ENCODE data around the gene RHBDF2. TPM values are rescaled to one million over a fixed set of nuclear protein-coding genes. Genes with fewer than 3 reads are reported as not detected.

Gene RHBDF2
- total RNA-seq, 2 donors from 2014 or later, result 91.6 to 153 TPM

DNA sequence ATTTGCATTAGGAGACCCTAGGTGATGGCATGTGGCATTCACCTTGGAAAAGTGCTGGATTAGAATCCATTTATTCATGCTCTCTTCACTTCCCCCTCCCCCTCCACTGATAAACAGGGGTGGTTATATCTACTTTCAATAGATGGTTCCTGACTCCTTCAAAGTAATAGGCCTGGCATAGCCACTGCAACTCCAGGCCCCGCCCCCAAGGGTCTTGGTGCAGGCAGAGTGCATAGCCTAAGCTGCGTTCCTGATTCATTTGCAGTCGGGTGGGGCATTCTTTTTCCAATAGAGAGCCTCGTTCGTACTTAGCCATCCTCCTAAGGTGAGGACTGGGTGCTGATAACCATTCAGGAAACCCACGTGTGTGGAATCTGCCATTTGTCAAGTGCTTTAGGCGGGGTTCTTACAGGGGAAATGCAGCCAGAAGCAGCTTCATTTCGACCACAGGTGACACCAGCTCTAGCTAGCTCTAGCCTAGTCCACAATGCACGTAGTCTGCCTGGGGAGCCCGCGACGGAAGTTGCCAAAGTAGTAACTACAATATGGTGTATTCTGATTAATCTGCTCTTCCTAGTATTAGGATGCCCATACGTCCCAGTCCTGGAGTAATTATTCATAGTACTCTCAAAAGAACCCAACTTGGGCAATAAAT lies 59.4 kb downstream of the RHBDF2 start:
- Histone ChIP-seq H3K27ac (no peak overlapping the region), H3K9me3 (no peaks in the 10 kb centered on the region), H3K36me3 (no peaks in the 10 kb centered on the region), H3K27me3 (replicated peaks; ENCODE audit: insufficient read depth) (no peaks in the 10 kb centered on the region), H3K4me3 (no peak overlapping the region), H3K4me1 (ENCODE audit: control insufficient read depth in 1 of 2, low read depth in 2 of 2) (peaks cover 0 to 6% of the 10 kb centered on the region in 2 donors)
- TF ChIP-seq, protein P1, sequence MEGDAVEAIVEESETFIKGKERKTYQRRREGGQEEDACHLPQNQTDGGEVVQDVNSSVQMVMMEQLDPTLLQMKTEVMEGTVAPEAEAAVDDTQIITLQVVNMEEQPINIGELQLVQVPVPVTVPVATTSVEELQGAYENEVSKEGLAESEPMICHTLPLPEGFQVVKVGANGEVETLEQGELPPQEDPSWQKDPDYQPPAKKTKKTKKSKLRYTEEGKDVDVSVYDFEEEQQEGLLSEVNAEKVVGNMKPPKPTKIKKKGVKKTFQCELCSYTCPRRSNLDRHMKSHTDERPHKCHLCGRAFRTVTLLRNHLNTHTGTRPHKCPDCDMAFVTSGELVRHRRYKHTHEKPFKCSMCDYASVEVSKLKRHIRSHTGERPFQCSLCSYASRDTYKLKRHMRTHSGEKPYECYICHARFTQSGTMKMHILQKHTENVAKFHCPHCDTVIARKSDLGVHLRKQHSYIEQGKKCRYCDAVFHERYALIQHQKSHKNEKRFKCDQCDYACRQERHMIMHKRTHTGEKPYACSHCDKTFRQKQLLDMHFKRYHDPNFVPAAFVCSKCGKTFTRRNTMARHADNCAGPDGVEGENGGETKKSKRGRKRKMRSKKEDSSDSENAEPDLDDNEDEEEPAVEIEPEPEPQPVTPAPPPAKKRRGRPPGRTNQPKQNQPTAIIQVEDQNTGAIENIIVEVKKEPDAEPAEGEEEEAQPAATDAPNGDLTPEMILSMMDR (IDR thresholded peaks at IDR 0.05), result no peak
- DNase-seq (ENCODE audit: low spot score) (no peak), ATAC-seq (ENCODE audit: insufficient number of reproducible peaks, low FRiP score, low read depth) (no peak)

DNA sequence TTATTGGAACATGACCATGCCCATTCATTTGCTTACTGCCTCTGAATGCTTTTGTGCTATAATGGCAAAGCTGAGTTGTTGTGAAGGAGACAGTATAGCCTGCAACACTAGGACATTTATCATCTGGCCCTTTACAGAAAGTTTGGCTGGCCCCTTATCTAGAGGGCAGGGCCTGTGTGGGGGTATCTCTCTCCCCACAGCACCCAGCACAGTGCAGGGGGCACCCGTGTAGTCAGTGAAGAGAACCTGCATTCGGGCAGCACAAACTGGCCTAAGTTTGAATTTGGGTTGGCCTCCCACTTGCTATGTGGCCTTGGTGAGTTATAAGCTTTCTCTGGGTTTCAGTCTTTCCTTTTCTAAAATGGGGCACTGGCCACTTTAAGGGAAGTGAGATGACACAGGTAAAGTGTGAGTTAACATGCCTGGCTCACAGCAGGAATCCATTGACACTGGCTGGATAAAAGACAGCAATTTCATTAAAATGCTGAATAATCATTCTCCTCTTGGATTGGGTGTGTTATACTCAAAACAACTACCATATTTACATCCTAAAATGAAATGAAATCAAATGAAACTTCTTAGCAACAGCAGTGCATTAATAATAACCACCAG lies 60.4 kb downstream of the RHBDF2 start:
- no peak overlapping the region for H3K27ac ChIP-seq

DNA sequence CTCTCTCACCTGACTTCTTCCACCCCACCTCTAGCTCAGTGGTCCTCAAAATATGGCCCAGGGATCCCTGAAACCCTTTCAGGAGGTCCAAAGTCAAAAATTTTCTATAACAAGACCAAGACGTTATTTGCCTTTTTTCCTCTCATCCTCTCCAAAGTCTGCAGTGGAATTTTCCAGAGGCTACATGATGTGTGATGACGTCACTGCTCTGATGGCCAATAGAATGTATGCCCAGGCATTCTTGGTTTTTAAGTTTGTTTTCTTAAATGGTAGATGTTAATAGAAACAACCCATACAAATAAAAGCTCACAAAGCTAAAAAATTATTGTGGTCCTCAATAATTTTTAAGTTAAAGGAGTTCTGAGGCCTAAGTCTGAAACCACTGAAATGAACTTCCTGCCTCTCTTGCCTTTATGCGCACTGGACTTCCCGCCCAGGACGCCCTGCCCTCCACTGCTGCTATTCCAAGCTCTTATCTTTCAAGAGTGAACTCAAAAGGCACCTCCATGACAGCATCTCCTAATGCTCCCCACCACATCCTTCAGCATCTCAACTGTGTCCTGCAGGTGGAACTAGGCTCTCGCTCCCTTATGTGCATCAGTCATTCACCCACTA lies 61.8 kb downstream of the RHBDF2 start:
- no peak overlapping the region for H3K27ac ChIP-seq
- H3K4me3 ChIP-seq, result no peak overlapping the region
- H3K36me3 ChIP-seq, result no peaks in the 10 kb centered on the region
- no peaks in the 10 kb centered on the region for H3K4me1 ChIP-seq (ENCODE audit: control insufficient read depth in 1 of 2, low read depth in 2 of 2)
- DNase-seq (ENCODE audit: low spot score) (no peak), ATAC-seq (ENCODE audit: insufficient number of reproducible peaks, low FRiP score, low read depth) (no peak)
- no peaks in the 10 kb centered on the region for H3K9me3 ChIP-seq
- TF ChIP-seq, protein P1 (IDR thresholded peaks at IDR 0.05), result no peak
- H3K27me3 ChIP-seq (replicated peaks; ENCODE audit: insufficient read depth), result no peaks in the 10 kb centered on the region

More for the DNA sequence above, 60.4 kb downstream of the RHBDF2 start:
- DNase-seq (ENCODE audit: low spot score), result no peak
- TF ChIP-seq, protein P1 (IDR thresholded peaks at IDR 0.05), result no peak
- no peaks in the 10 kb centered on the region for H3K27me3 ChIP-seq (replicated peaks; ENCODE audit: insufficient read depth)
- no peaks in the 10 kb centered on the region for H3K9me3 ChIP-seq
- no peak overlapping the region for H3K4me3 ChIP-seq
- H3K4me1 ChIP-seq (ENCODE audit: control insufficient read depth in 1 of 2, low read depth in 2 of 2), result no peaks in the 10 kb centered on the region
- ATAC-seq (ENCODE audit: insufficient number of reproducible peaks, low FRiP score, low read depth), result no peak
- H3K36me3 ChIP-seq, result no peaks in the 10 kb centered on the region

DNA sequence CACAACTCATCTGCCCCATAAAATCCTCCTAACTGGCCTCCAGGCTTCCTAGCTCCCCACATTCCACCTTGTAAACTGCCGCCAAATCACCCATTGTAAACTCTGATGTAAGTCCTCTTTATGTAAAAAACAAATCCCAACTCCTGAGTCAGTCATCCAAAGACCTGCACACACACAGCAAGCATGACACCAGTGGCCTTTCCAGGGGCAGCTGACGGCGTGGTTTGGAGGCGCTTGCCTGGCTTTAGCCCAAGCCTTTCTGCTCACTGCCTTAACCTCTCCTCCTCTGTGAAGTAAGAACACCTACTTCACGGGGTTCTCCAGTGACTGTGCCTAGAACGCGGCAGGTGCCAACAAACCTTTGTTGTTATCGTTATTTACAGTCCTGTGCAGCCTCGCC lies 62.3 kb downstream of the RHBDF2 start:
- H3K9me3 ChIP-seq, result no peaks in the 10 kb centered on the region
- no peaks in the 10 kb centered on the region for H3K27me3 ChIP-seq (replicated peaks; ENCODE audit: insufficient read depth)
- TF ChIP-seq, protein P1 (IDR thresholded peaks at IDR 0.05), result no peak
- H3K36me3 ChIP-seq, result no peaks in the 10 kb centered on the region
- H3K4me1 ChIP-seq (ENCODE audit: control insufficient read depth in 1 of 2, low read depth in 2 of 2), result no peaks in the 10 kb centered on the region
- DNase-seq (ENCODE audit: low spot score) (no peak), ATAC-seq (ENCODE audit: insufficient number of reproducible peaks, low FRiP score, low read depth) (no peak)
- H3K27ac ChIP-seq, result no peak overlapping the region
- no peak overlapping the region for H3K4me3 ChIP-seq

Measured in thoracic aorta (tissue), 2 donors.